HepG2 (cell line): Measurements from ENCODE around the gene IPPK. TPM values are rescaled to one million over a fixed set of nuclear protein-coding genes. Genes with fewer than 3 reads are reported as not detected.

Experiments
- ATM ChIP-seq: fragments of 450-650 bp; IDR thresholded peaks from 2 replicates; pipeline ENCODE4 v1.7.1; 2017; ENCODE audit warnings: mild to moderate bottlenecking, borderline replicate concordance
- CBFB ChIP-seq: sonication (generic); formaldehyde crosslinking; IDR thresholded peaks from 2 replicates; pipeline ENCODE4 v1.4.0; 2020; ENCODE audit warnings: missing genetic modification reagents
- GABPB1 ChIP-seq: IDR thresholded peaks from 2 replicates; pipeline ENCODE4 v1.6.1; 2016; ENCODE audit warnings: mild to moderate bottlenecking, missing genetic modification reagents, moderate library complexity, missing compliant biosample characterization
- GZF1 ChIP-seq: sonication (generic); formaldehyde crosslinking; IDR thresholded peaks from 2 replicates; pipeline ENCODE4 v1.5.1; 2020; ENCODE audit warnings: mild to moderate bottlenecking, missing genetic modification reagents
- HOXA3 ChIP-seq: sonication (generic); formaldehyde crosslinking; IDR thresholded peaks from 2 replicates; pipeline ENCODE4 v1.5.0; 2020; ENCODE audit warnings: missing genetic modification reagents
- KDM3A ChIP-seq: IDR thresholded peaks from 2 replicates; pipeline ENCODE4 v1.6.1; 2018; ENCODE audit warnings: low read depth, missing compliant biosample characterization
- NONO ChIP-seq, 2 experiments: fragments of 450-650 bp in 1 of 2; sonication (generic) in 1 of 2; formaldehyde crosslinking in 1 of 2; IDR thresholded peaks in 1 of 2; conservative IDR thresholded peaks in 1 of 2; 2 replicates each; pipeline versions ENCODE4 v1.6.1 to v1.8.0; 2017 to 2022; ENCODE audit warnings: mild to moderate bottlenecking in 1 of 2, missing genetic modification reagents in 1 of 2, moderate library complexity in 1 of 2
- PCBP2 ChIP-seq: fragments of 200-400 bp; formaldehyde crosslinking; optimal IDR thresholded peaks from 2 replicates; pipeline ENCODE3; 2018; ENCODE audit warnings: low read length, low read depth; ENCODE audit not compliant: poor library complexity, severe bottlenecking
- PHF21A ChIP-seq: sonication (generic); formaldehyde crosslinking; IDR thresholded peaks from 2 replicates; pipeline ENCODE4 v1.5.0; 2020; ENCODE audit warnings: mild to moderate bottlenecking, missing genetic modification reagents
- PPARG ChIP-seq: conservative IDR thresholded peaks from 2 replicates; pipeline ENCODE4 v1.6.1; 2016; ENCODE audit warnings: missing biosample characterization, missing genetic modification reagents
- RARA ChIP-seq: IDR thresholded peaks from 2 replicates; pipeline ENCODE4 v1.6.1; 2016; ENCODE audit warnings: missing genetic modification reagents, missing compliant biosample characterization
- SP2 ChIP-seq: sonication (generic); formaldehyde crosslinking; IDR thresholded peaks from 2 replicates; pipeline ENCODE4 v1.5.1; 2020; ENCODE audit warnings: mild to moderate bottlenecking, missing genetic modification reagents
- TCF12 ChIP-seq, 2 experiments: fragments of 450-650 bp in 1 of 2; sonication (generic) in 1 of 2; formaldehyde crosslinking in 1 of 2; IDR thresholded peaks; 2 replicates each; pipeline versions ENCODE4 v1.6.1 to v1.8.0; 2017 to 2022; ENCODE audit warnings: antibody characterized with exemption in 1 of 2, mild to moderate bottlenecking in 1 of 2, missing genetic modification reagents in 1 of 2, moderate library complexity in 1 of 2
- TP53 ChIP-seq: sonication (generic); formaldehyde crosslinking; conservative IDR thresholded peaks from 2 replicates; pipeline ENCODE4 v1.4.0; 2020; ENCODE audit warnings: missing genetic modification reagents
- YY1 ChIP-seq: IDR thresholded peaks from 2 replicates; pipeline ENCODE4 v1.6.1; 2011; ENCODE audit warnings: low read length, low read depth, moderate library complexity, mild to moderate bottlenecking; ENCODE audit not compliant: insufficient read depth, insufficient replicate concordance
- ZEB1 ChIP-seq: IDR thresholded peaks from 2 replicates; pipeline ENCODE4 v1.6.1; 2012; ENCODE audit warnings: mild to moderate bottlenecking, low read depth, inconsistent platforms; ENCODE audit not compliant: insufficient replicate concordance
- ZIK1 ChIP-seq: sonication (generic); formaldehyde crosslinking; IDR thresholded peaks from 2 replicates; pipeline ENCODE4 v1.5.0; 2020; ENCODE audit warnings: mild to moderate bottlenecking, low read depth, missing genetic modification reagents, borderline replicate concordance
- ZNF251 ChIP-seq: sonication (generic); formaldehyde crosslinking; IDR thresholded peaks from 2 replicates; pipeline ENCODE4 v1.9.0; 2021; ENCODE audit warnings: mild to moderate bottlenecking, missing genetic modification reagents
- ZNF678 ChIP-seq: sonication (generic); formaldehyde crosslinking; IDR thresholded peaks from 2 replicates; pipeline ENCODE4 v1.4.0; 2020; ENCODE audit warnings: mild to moderate bottlenecking, missing genetic modification reagents
- ZNF761 ChIP-seq: sonication (generic); formaldehyde crosslinking; conservative IDR thresholded peaks from 2 replicates; pipeline ENCODE4 v1.4.0; 2020; ENCODE audit warnings: mild to moderate bottlenecking, missing genetic modification reagents
- ZNF891 ChIP-seq: sonication (generic); formaldehyde crosslinking; IDR thresholded peaks from 2 replicates; pipeline ENCODE4 v1.5.0; 2020; ENCODE audit warnings: mild to moderate bottlenecking, missing genetic modification reagents
- polyA plus RNA-seq, 8 experiments: library from polyadenylated mRNA; depleted of rRNA in 3 of 8; stranded (reverse) in 7 of 8; unstranded in 1 of 8; fragments of >200 nt; fragmentation: Illumina TruSeq in 4 of 8; extraction: Trizol in 4 of 8; gene quantifications; 2 replicates each; pipeline versions ENCODE4 v1.2.1 to v1.2.3, GENCODE V29; 2011 to 2016; ENCODE audit warnings: low read depth in 4 of 8, missing spikeins in 1 of 8, mixed read lengths in 1 of 8; ENCODE audit not compliant: insufficient read depth in 1 of 8
- total RNA-seq, 5 experiments: library from RNA; depleted of rRNA; stranded (reverse); fragments of >200 nt; fragmentation: Illumina TruSeq; extraction: Trizol; gene quantifications; 2 replicates each; pipeline ENCODE4 v1.2.3, GENCODE V29; 2016; ENCODE audit warnings: low read depth in 1 of 5
- TF ChIP-seq, protein P1 (sequence below): sonication (generic); formaldehyde crosslinking; IDR thresholded peaks from 2 replicates; pipeline ENCODE4 v1.5.0; 2020; ENCODE audit warnings: missing genetic modification reagents
- TF ChIP-seq, protein P2 (sequence below): IDR thresholded peaks from 2 replicates; pipeline ENCODE4 v1.6.1; 2016; ENCODE audit warnings: low read depth, borderline replicate concordance

Gene IPPK
- total and polyA plus RNA-seq, 2 of the 13 experiments (the other 11 are each of a cell fraction or from before 2014, with no cell fraction given): 9.9 to 14.1 TPM

DNA sequence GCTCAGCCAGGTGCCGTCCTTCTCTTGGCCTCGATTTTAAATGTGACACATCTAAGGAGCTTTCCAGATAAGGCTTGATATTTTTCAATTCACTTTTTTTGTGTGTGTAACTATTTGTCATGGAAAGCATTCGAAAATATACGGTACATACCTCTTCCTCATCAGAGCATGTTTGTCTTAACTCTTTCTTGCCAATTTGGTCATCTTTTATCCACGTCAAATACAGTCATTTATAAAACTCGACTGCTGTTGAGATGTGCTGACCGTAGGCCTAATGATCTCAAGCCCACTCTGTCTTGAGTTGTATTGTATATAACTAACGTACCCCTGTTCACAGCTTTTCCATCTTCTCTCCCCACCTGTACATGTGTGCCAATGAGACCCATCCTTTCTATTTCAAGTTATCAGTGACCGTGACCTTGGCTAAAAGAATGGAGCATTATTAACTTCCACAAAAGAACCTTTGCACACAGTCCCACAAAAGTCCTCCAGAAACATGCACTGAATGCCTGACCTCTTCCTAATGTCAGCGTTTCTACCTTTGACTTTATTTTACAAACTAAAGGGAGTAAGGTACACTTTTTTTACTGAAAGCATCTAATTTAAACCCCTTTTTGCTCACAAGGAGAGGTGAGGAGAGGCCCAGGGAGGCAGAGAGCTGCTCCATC lies 61.6 kb downstream of the IPPK start (continued):
- TF ChIP-seq RARA (CRISPR knock-in tag) (peak; percentile 25; the same call in 1 of the 2 replicates), SP2 (CRISPR knock-in tag) (no peak), YY1 (no peak), ZNF251 (CRISPR knock-in tag) (no peak), TP53 (CRISPR knock-in tag) (no peak), ZNF761 (CRISPR knock-in tag) (no peak), NONO (IDR thresholded peaks at IDR 0.05) (no peak), NONO (CRISPR knock-in tag; conservative IDR thresholded peaks at IDR 0.05) (no peak), KDM3A (CRISPR knock-in tag) (no peak), ATM (no peak), PHF21A (CRISPR knock-in tag) (no peak; the same call in 1 of the 2 replicates), PPARG (CRISPR knock-in tag) (peak; percentile 90), ZNF891 (CRISPR knock-in tag) (no peak), ZNF678 (no peak), ZIK1 (CRISPR knock-in tag) (no peak), GABPB1 (CRISPR knock-in tag) (no peak), CBFB (CRISPR knock-in tag) (no peak), HOXA3 (no peak), GZF1 (no peak), ZEB1 (no peak), PCBP2 (no peak), TCF12 (IDR thresholded peaks at IDR 0.05) (no peak), TCF12 (CRISPR knock-in tag; IDR thresholded peaks at IDR 0.05) (no peak)
- TF ChIP-seq, protein P1, sequence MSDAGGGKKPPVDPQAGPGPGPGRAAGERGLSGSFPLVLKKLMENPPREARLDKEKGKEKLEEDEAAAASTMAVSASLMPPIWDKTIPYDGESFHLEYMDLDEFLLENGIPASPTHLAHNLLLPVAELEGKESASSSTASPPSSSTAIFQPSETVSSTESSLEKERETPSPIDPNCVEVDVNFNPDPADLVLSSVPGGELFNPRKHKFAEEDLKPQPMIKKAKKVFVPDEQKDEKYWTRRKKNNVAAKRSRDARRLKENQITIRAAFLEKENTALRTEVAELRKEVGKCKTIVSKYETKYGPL (CRISPR knock-in tag): no peak
- TF ChIP-seq, protein P2, sequence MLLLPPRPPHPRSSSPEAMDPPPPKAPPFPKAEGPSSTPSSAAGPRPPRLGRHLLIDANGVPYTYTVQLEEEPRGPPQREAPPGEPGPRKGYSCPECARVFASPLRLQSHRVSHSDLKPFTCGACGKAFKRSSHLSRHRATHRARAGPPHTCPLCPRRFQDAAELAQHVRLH (CRISPR knock-in tag): 0 out of 2 replicates have a peak, but pooled peaks have one; percentile 20
